Measurements from ENCODE around the gene MYCBP. TPM values are rescaled to one million over a fixed set of nuclear protein-coding genes. Genes with fewer than 3 reads are reported as not detected.

MYCBP gene
- total RNA-seq, 1 experiment from 2014 or later, result 25.1 TPM

GRCh38 chr1:38905985-38906384 lies 32.8 kb upstream of the MYCBP start:
- Histone ChIP-seq H3K4me3 (ENCODE audit: low read length) (no peak overlapping the region), H3K4me1 (ENCODE audit: low read length) (no peaks in the 10 kb centered on the region)
- no peak for DNase-seq

GRCh38 chr1:38899560-38899959 lies 26.4 kb upstream of the MYCBP start:
- no peak overlapping the region for H3K27ac ChIP-seq (ENCODE audit: low read length)
- H3K4me2 ChIP-seq (ENCODE audit: low read depth, low read length, poor library complexity, severe bottlenecking), result no peak overlapping the region
- no peak overlapping the region for H3K9ac ChIP-seq (ENCODE audit: low read length)
- no peaks in the 10 kb centered on the region for H3K36me3 ChIP-seq (ENCODE audit: insufficient read depth, low read length)
- H3K4me3 ChIP-seq (ENCODE audit: low read length), result no peak overlapping the region
- H3K9me2 ChIP-seq (replicated peaks; ENCODE audit: insufficient read depth, low read length), result no peaks in the 10 kb centered on the region
- no peaks in the 10 kb centered on the region for H3K9me3 ChIP-seq (ENCODE audit: low read length)
- no peaks in the 10 kb centered on the region for H4K20me1 ChIP-seq (ENCODE audit: insufficient read depth, low read depth, low read length)
- no peak overlapping the region for H2AFZ ChIP-seq (ENCODE audit: low read length)
- no peaks in the 10 kb centered on the region for H3K79me2 ChIP-seq (ENCODE audit: low read length)
- no peaks in the 10 kb centered on the region for H3K4me1 ChIP-seq (ENCODE audit: low read length)
- no peak for DNase-seq
- no peaks in the 10 kb centered on the region for H3K27me3 ChIP-seq (ENCODE audit: low read length)

More at GRCh38 chr1:38905985-38906384, 32.8 kb upstream of the MYCBP start:
- Histone ChIP-seq H3K27me3 (ENCODE audit: low read length) (no peaks in the 10 kb centered on the region), H4K20me1 (ENCODE audit: insufficient read depth, low read depth, low read length) (no peaks in the 10 kb centered on the region), H3K27ac (ENCODE audit: low read length) (no peak overlapping the region), H3K9ac (ENCODE audit: low read length) (no peak overlapping the region), H3K9me3 (ENCODE audit: low read length) (no peaks in the 10 kb centered on the region), H2AFZ (ENCODE audit: low read length) (no peak overlapping the region), H3K9me2 (replicated peaks; ENCODE audit: insufficient read depth, low read length) (no peaks in the 10 kb centered on the region), H3K36me3 (ENCODE audit: insufficient read depth, low read length) (no peaks in the 10 kb centered on the region), H3K4me2 (ENCODE audit: low read depth, low read length, poor library complexity, severe bottlenecking) (no peak overlapping the region), H3K79me2 (ENCODE audit: low read length) (no peaks in the 10 kb centered on the region)

GRCh38 chr1:38898653-38899230 lies 25.6 kb upstream of the MYCBP start:
- Histone ChIP-seq H3K36me3 (ENCODE audit: insufficient read depth, low read length) (no peaks in the 10 kb centered on the region), H3K4me2 (ENCODE audit: low read depth, low read length, poor library complexity, severe bottlenecking) (no peak overlapping the region), H3K9me2 (replicated peaks; ENCODE audit: insufficient read depth, low read length) (no peaks in the 10 kb centered on the region), H3K4me3 (ENCODE audit: low read length) (no peak overlapping the region), H3K4me1 (ENCODE audit: low read length) (no peaks in the 10 kb centered on the region), H3K27me3 (ENCODE audit: low read length) (no peaks in the 10 kb centered on the region), H2AFZ (ENCODE audit: low read length) (no peak overlapping the region), H3K79me2 (ENCODE audit: low read length) (no peaks in the 10 kb centered on the region), H4K20me1 (ENCODE audit: insufficient read depth, low read depth, low read length) (no peaks in the 10 kb centered on the region), H3K9ac (ENCODE audit: low read length) (no peak overlapping the region), H3K27ac (ENCODE audit: low read length) (no peak overlapping the region), H3K9me3 (ENCODE audit: low read length) (no peaks in the 10 kb centered on the region)
- no peak for DNase-seq

GRCh38 chr1:38896169-38896568 lies 23.0 kb upstream of the MYCBP start:
- H3K9me3 ChIP-seq (ENCODE audit: low read length), result no peaks in the 10 kb centered on the region
- DNase-seq, result no peak
- no peak overlapping the region for H3K27ac ChIP-seq (ENCODE audit: low read length)
- no peaks in the 10 kb centered on the region for H4K20me1 ChIP-seq (ENCODE audit: insufficient read depth, low read depth, low read length)
- no peak overlapping the region for H3K4me3 ChIP-seq (ENCODE audit: low read length)
- H3K4me2 ChIP-seq (ENCODE audit: low read depth, low read length, poor library complexity, severe bottlenecking), result no peak overlapping the region
- H3K27me3 ChIP-seq (ENCODE audit: low read length), result no peaks in the 10 kb centered on the region
- no peak overlapping the region for H3K9ac ChIP-seq (ENCODE audit: low read length)
- no peaks in the 10 kb centered on the region for H3K9me2 ChIP-seq (replicated peaks; ENCODE audit: insufficient read depth, low read length)
- H2AFZ ChIP-seq (ENCODE audit: low read length), result no peak overlapping the region
- H3K79me2 ChIP-seq (ENCODE audit: low read length), result no peaks in the 10 kb centered on the region
- H3K4me1 ChIP-seq (ENCODE audit: low read length), result peaks cover 5% of the 10 kb centered on the region; the same call in 1 of the 2 replicates
- no peaks in the 10 kb centered on the region for H3K36me3 ChIP-seq (ENCODE audit: insufficient read depth, low read length)

GRCh38 chr1:38892976-38893375 lies 19.8 kb upstream of the MYCBP start:
- no peaks in the 10 kb centered on the region for H4K20me1 ChIP-seq (ENCODE audit: insufficient read depth, low read depth, low read length)
- no peak overlapping the region for H3K9ac ChIP-seq (ENCODE audit: low read length)
- no peaks in the 10 kb centered on the region for H3K9me2 ChIP-seq (replicated peaks; ENCODE audit: insufficient read depth, low read length)
- no peaks in the 10 kb centered on the region for H3K36me3 ChIP-seq (ENCODE audit: insufficient read depth, low read length)
- H3K79me2 ChIP-seq (ENCODE audit: low read length), result no peaks in the 10 kb centered on the region
- DNase-seq, result no peak
- H3K4me2 ChIP-seq (ENCODE audit: low read depth, low read length, poor library complexity, severe bottlenecking), result no peak overlapping the region
- H3K27ac ChIP-seq (ENCODE audit: low read length), result no peak overlapping the region
- no peaks in the 10 kb centered on the region for H3K9me3 ChIP-seq (ENCODE audit: low read length)
- H2AFZ ChIP-seq (ENCODE audit: low read length), result no peak overlapping the region
- H3K4me1 ChIP-seq (ENCODE audit: low read length), result peaks cover 5% of the 10 kb centered on the region; the same call in 1 of the 2 replicates
- no peaks in the 10 kb centered on the region for H3K27me3 ChIP-seq (ENCODE audit: low read length)
- H3K4me3 ChIP-seq (ENCODE audit: low read length), result no peak overlapping the region

GRCh38 chr1:38891753-38892152 lies 18.6 kb upstream of the MYCBP start:
- Histone ChIP-seq H4K20me1 (ENCODE audit: insufficient read depth, low read depth, low read length) (no peaks in the 10 kb centered on the region), H3K79me2 (ENCODE audit: low read length) (no peaks in the 10 kb centered on the region), H3K4me3 (ENCODE audit: low read length) (no peak overlapping the region), H3K4me2 (ENCODE audit: low read depth, low read length, poor library complexity, severe bottlenecking) (no peak overlapping the region), H3K4me1 (ENCODE audit: low read length) (peaks cover 5% of the 10 kb centered on the region; the same call in 1 of the 2 replicates), H3K9ac (ENCODE audit: low read length) (no peak overlapping the region), H3K36me3 (ENCODE audit: insufficient read depth, low read length) (no peaks in the 10 kb centered on the region), H3K27me3 (ENCODE audit: low read length) (no peaks in the 10 kb centered on the region), H2AFZ (ENCODE audit: low read length) (no peak overlapping the region), H3K27ac (ENCODE audit: low read length) (no peak overlapping the region), H3K9me2 (replicated peaks; ENCODE audit: insufficient read depth, low read length) (no peaks in the 10 kb centered on the region), H3K9me3 (ENCODE audit: low read length) (no peaks in the 10 kb centered on the region)
- peak; percentile 44 for DNase-seq

- Histone ChIP-seq H3K9me3 (ENCODE audit: low read length) (no peaks in the 10 kb centered on the region), H3K4me2 (ENCODE audit: low read depth, low read length, poor library complexity, severe bottlenecking) (no peak overlapping the region), H3K4me1 (ENCODE audit: low read length) (peaks cover 5% of the 10 kb centered on the region; the same call in 1 of the 2 replicates)
Measured at GRCh38 chr1:38889589-38889988, 16.4 kb upstream of the MYCBP start.

GRCh38 chr1:38888423-38889333 lies 15.5 kb upstream of the MYCBP start:
- Histone ChIP-seq H3K4me1 (ENCODE audit: low read length) (peaks cover 5% of the 10 kb centered on the region; the same call in 1 of the 2 replicates), H3K27ac (ENCODE audit: low read length) (no peak overlapping the region), H3K36me3 (ENCODE audit: insufficient read depth, low read length) (no peaks in the 10 kb centered on the region), H3K79me2 (ENCODE audit: low read length) (no peaks in the 10 kb centered on the region), H4K20me1 (ENCODE audit: insufficient read depth, low read depth, low read length) (no peaks in the 10 kb centered on the region), H3K9ac (ENCODE audit: low read length) (no peak overlapping the region), H3K9me2 (replicated peaks; ENCODE audit: insufficient read depth, low read length) (no peaks in the 10 kb centered on the region), H3K27me3 (ENCODE audit: low read length) (no peaks in the 10 kb centered on the region), H3K4me3 (ENCODE audit: low read length) (no peak overlapping the region), H3K4me2 (ENCODE audit: low read depth, low read length, poor library complexity, severe bottlenecking) (no peak overlapping the region), H3K9me3 (ENCODE audit: low read length) (no peaks in the 10 kb centered on the region), H2AFZ (ENCODE audit: low read length) (no peak overlapping the region)
- DNase-seq, result no peak

More at GRCh38 chr1:38889589-38889988, 16.4 kb upstream of the MYCBP start:
- Histone ChIP-seq H3K4me3 (ENCODE audit: low read length) (no peak overlapping the region), H3K27me3 (ENCODE audit: low read length) (no peaks in the 10 kb centered on the region), H3K79me2 (ENCODE audit: low read length) (no peaks in the 10 kb centered on the region), H3K36me3 (ENCODE audit: insufficient read depth, low read length) (no peaks in the 10 kb centered on the region), H3K9me2 (replicated peaks; ENCODE audit: insufficient read depth, low read length) (no peaks in the 10 kb centered on the region), H3K9ac (ENCODE audit: low read length) (no peak overlapping the region), H4K20me1 (ENCODE audit: insufficient read depth, low read depth, low read length) (no peaks in the 10 kb centered on the region), H3K27ac (ENCODE audit: low read length) (no peak overlapping the region), H2AFZ (ENCODE audit: low read length) (no peak overlapping the region)
- no peak for DNase-seq
